ENCODE data around the gene SDC1. TPM values are rescaled to one million over a fixed set of nuclear protein-coding genes. Genes with fewer than 3 reads are reported as not detected.

SDC1 gene
- total RNA-seq, 1 donor from 2014 or later: 2.1 TPM

DNA sequence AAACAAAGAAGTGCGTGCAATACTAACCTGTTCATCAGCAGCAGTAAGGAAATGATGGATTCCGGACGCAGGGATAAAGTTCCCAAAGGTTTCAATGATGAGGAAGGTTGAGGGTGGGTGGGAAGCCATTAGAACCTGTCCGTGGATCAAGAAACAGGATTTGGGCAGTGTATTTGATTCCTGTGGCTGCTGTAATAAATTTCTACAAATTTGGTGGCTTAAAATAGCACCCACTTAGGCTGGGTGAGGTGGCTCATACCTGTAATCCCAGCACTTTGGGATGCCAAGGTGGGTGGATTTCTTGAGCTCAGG, 5.1 kb upstream of the SDC1 start:
- H3K9me3 ChIP-seq (ENCODE audit: control insufficient read depth in 3 of 3, low read length in 3 of 3): no peaks in the 10 kb centered on the region

GRCh38 chr2:20229322-20230113, 4.6 kb upstream of the SDC1 start:
- Histone ChIP-seq H3K9me3 (ENCODE audit: control insufficient read depth in 3 of 3, low read length in 3 of 3) (no peaks in the 10 kb centered on the region), H3K4me3 (ENCODE audit: low read length in 3 of 3) (no peak overlapping the region), H3K27ac (ENCODE audit: low read depth, low read length) (no peak overlapping the region), H3K27me3 (ENCODE audit: control insufficient read depth in 3 of 3, insufficient read depth in 3 of 3, low read length in 3 of 3) (peaks cover 15 to 22% (median 18%) of the 10 kb centered on the region in 3 donors), H3K36me3 (ENCODE audit: control insufficient read depth in 3 of 3, insufficient read depth in 3 of 3, low read length in 3 of 3) (no peaks in the 10 kb centered on the region), H3K4me1 (ENCODE audit: control insufficient read depth in 3 of 3, insufficient read depth in 3 of 3, low read length in 3 of 3) (peaks cover 5 to 6% (median 5%) of the 10 kb centered on the region in 3 donors), H3K9ac (ENCODE audit: low read depth in 1 of 3, low read length in 3 of 3) (no peak overlapping the region)

More for the DNA sequence above, 5.1 kb upstream of the SDC1 start:
- H3K27ac ChIP-seq (ENCODE audit: low read depth, low read length): no peak overlapping the region
- H3K36me3 ChIP-seq (ENCODE audit: control insufficient read depth in 3 of 3, insufficient read depth in 3 of 3, low read length in 3 of 3): no peaks in the 10 kb centered on the region
- peaks cover 5 to 6% (median 5%) of the 10 kb centered on the region in 3 donors for H3K4me1 ChIP-seq (ENCODE audit: control insufficient read depth in 3 of 3, insufficient read depth in 3 of 3, low read length in 3 of 3)
- H3K4me3 ChIP-seq (ENCODE audit: low read length in 3 of 3): no peak overlapping the region
- H3K27me3 ChIP-seq (ENCODE audit: control insufficient read depth in 3 of 3, insufficient read depth in 3 of 3, low read length in 3 of 3): peaks cover 15 to 22% (median 18%) of the 10 kb centered on the region in 3 donors
- no peak overlapping the region for H3K9ac ChIP-seq (ENCODE audit: low read depth in 1 of 3, low read length in 3 of 3)

- Histone ChIP-seq H3K4me1 (ENCODE audit: control insufficient read depth in 3 of 3, insufficient read depth in 3 of 3, low read length in 3 of 3) (peaks cover 10 to 18% (median 10%) of the 10 kb centered on the region in 3 donors), H3K27ac (ENCODE audit: low read depth, low read length) (no peak overlapping the region), H3K4me3 (ENCODE audit: low read length in 3 of 3) (no peak overlapping the region), H3K9me3 (ENCODE audit: control insufficient read depth in 3 of 3, low read length in 3 of 3) (no peaks in the 10 kb centered on the region), H3K36me3 (ENCODE audit: control insufficient read depth in 3 of 3, insufficient read depth in 3 of 3, low read length in 3 of 3) (no peaks in the 10 kb centered on the region), H3K9ac (ENCODE audit: low read depth in 1 of 3, low read length in 3 of 3) (no peak overlapping the region), H3K27me3 (ENCODE audit: control insufficient read depth in 3 of 3, insufficient read depth in 3 of 3, low read length in 3 of 3) (peaks cover 21 to 29% (median 22%) of the 10 kb centered on the region in 3 donors)
Measured at GRCh38 chr2:20227894-20228505, 3.1 kb upstream of the SDC1 start.

- Histone ChIP-seq H3K9ac (ENCODE audit: low read depth in 1 of 3, low read length in 3 of 3) (no peak overlapping the region), H3K36me3 (ENCODE audit: control insufficient read depth in 3 of 3, insufficient read depth in 3 of 3, low read length in 3 of 3) (no peaks in the 10 kb centered on the region), H3K4me3 (ENCODE audit: low read length in 3 of 3) (no peak overlapping the region), H3K27ac (ENCODE audit: low read depth, low read length) (no peak overlapping the region), H3K27me3 (ENCODE audit: control insufficient read depth in 3 of 3, insufficient read depth in 3 of 3, low read length in 3 of 3) (peaks cover 26 to 33% (median 30%) of the 10 kb centered on the region in 3 donors), H3K4me1 (ENCODE audit: control insufficient read depth in 3 of 3, insufficient read depth in 3 of 3, low read length in 3 of 3) (peaks cover 10 to 20% (median 10%) of the 10 kb centered on the region in 3 donors), H3K9me3 (ENCODE audit: control insufficient read depth in 3 of 3, low read length in 3 of 3) (no peaks in the 10 kb centered on the region)
Measured at GRCh38 chr2:20226152-20226545, 1.2 kb upstream of the SDC1 start.

DNA sequence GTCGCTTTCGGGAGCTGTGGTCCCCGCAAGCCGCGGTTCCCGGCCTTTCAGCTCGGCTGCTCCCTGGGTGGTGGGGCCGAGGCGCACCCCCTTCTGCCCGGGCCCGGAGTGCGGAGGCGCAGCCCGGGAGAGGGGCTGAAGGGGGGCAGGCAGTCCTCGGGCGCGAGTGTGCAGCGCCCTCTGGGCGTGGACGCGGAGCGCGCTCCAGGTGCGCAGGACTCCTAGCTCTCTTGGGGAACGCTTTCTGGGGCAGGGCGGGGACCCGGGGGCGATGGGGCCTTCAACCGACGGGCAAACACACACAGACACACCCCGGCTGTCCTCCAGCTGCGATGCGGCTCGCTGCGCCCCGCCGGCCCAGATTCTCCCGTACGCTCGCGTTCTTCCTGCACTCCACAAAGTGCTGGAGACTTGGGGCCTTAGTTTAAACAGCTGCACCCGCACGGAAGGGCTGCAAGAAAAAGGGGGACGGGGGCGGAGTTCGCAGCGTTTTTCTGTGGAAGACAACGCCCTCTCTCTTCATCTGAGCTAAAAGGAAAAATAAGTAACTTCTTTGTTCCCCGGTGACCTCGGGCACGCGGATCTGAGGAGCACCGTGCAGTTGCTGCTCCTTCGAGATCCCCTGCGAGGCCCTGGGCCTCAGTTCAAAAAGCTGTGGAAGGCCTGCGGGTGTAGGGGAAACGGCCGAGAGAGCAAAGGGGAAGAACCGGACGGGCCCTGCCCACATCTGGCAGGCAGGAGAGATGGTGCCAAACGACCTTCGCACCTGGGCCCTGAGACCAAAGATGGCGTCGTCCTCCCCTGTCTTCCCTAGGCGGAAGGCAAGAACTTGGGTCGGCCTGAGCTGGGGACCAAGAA, 593 bp upstream of the SDC1 start:
- Histone ChIP-seq H3K36me3 (ENCODE audit: control insufficient read depth in 3 of 3, insufficient read depth in 3 of 3, low read length in 3 of 3) (no peaks in the 10 kb centered on the region), H3K27me3 (ENCODE audit: control insufficient read depth in 3 of 3, insufficient read depth in 3 of 3, low read length in 3 of 3) (peaks cover 26 to 33% (median 30%) of the 10 kb centered on the region in 3 donors), H3K9ac (ENCODE audit: low read depth in 1 of 3, low read length in 3 of 3) (peak overlapping the region in 1 of 3 donors; percentile 40), H3K9me3 (ENCODE audit: control insufficient read depth in 3 of 3, low read length in 3 of 3) (no peaks in the 10 kb centered on the region), H3K4me1 (ENCODE audit: control insufficient read depth in 3 of 3, insufficient read depth in 3 of 3, low read length in 3 of 3) (peaks cover 10 to 20% (median 10%) of the 10 kb centered on the region in 3 donors), H3K27ac (ENCODE audit: low read depth, low read length) (no peak overlapping the region), H3K4me3 (ENCODE audit: low read length in 3 of 3) (peak overlapping the region; percentile 30 to 72 (median 69))

DNA sequence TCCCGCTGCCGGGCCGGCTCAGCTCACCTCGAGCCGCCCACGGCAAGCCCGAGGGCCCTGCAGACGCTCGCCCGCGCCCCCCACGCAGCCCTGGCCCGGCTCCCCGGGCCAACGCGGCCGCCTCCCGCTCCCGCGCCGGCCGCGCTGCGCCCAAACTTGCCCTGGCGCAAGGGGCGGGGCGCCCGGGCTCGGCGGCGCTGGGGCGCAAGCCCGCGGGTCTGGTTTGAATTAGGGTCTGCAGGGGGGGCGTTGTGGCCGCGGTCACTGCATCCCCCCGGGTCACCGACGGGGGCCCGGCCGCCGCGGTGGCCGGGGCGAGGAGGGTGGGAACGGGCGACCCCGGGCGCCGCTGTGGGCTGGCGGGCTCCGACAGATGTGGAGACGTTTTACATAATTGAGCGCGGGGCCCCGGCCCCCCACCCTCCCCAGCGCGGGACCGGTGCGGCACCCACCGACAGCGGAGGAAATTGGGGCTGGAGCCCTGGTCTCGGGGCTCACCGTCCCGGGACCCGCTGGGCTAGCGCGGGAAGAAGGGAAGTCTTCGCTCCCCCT, 690 bp downstream of the SDC1 start:
- Histone ChIP-seq H3K36me3 (ENCODE audit: control insufficient read depth in 3 of 3, insufficient read depth in 3 of 3, low read length in 3 of 3) (no peaks in the 10 kb centered on the region), H3K4me1 (ENCODE audit: control insufficient read depth in 3 of 3, insufficient read depth in 3 of 3, low read length in 3 of 3) (peaks cover 10 to 20% (median 10%) of the 10 kb centered on the region in 3 donors), H3K27me3 (ENCODE audit: control insufficient read depth in 3 of 3, insufficient read depth in 3 of 3, low read length in 3 of 3) (peaks cover 26 to 36% (median 33%) of the 10 kb centered on the region in 3 donors), H3K4me3 (ENCODE audit: low read length in 3 of 3) (peak overlapping the region; percentile 60 to 70 (median 69)), H3K9ac (ENCODE audit: low read depth in 1 of 3, low read length in 3 of 3) (no peak overlapping the region), H3K9me3 (ENCODE audit: control insufficient read depth in 3 of 3, low read length in 3 of 3) (no peaks in the 10 kb centered on the region), H3K27ac (ENCODE audit: low read depth, low read length) (no peak overlapping the region)

- peak overlapping the region; percentile 60 to 70 (median 69) for H3K4me3 ChIP-seq (ENCODE audit: low read length in 3 of 3)
- peaks cover 26 to 37% (median 27%) of the 10 kb centered on the region in 3 donors for H3K27me3 ChIP-seq (ENCODE audit: control insufficient read depth in 3 of 3, insufficient read depth in 3 of 3, low read length in 3 of 3)
- no peaks in the 10 kb centered on the region for H3K9me3 ChIP-seq (ENCODE audit: control insufficient read depth in 3 of 3, low read length in 3 of 3)
- H3K9ac ChIP-seq (ENCODE audit: low read depth in 1 of 3, low read length in 3 of 3): peak overlapping the region in 2 of 3 donors; percentile 45 to 50
- no peak overlapping the region for H3K27ac ChIP-seq (ENCODE audit: low read depth, low read length)
- peaks cover 10 to 20% (median 10%) of the 10 kb centered on the region in 3 donors for H3K4me1 ChIP-seq (ENCODE audit: control insufficient read depth in 3 of 3, insufficient read depth in 3 of 3, low read length in 3 of 3)
- no peaks in the 10 kb centered on the region for H3K36me3 ChIP-seq (ENCODE audit: control insufficient read depth in 3 of 3, insufficient read depth in 3 of 3, low read length in 3 of 3)
Measured at GRCh38 chr2:20223407-20224163, 1.3 kb downstream of the SDC1 start.

DNA sequence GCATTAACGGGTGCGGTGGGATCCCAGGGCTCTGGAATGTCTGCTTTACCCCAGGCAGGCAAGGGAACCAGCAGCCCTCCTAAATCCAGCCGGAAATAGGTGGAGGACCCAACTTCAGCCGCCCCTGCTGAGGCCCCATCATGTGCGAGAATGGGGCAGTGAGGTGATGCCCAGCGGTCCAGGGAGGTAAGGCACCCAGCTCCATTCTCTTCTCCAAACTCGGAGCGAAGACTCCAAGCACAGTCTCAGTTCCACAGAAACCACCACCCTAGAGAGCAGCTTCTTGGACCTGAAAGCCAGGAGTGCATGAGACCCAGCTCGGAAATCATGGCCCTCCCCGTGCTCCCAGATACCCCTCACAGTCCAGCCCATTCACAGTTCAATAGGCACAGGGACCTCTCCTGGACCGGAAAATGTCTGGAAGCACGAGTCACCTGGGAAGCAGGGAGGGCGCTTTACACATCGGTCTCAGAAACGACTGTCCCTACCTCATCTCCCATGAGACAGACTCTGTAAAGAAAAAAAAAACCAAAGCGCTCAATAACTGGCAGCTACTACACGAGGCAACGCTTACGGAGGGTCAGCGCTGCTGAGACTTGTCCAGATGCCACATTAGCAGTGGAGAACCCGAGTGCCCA, 2.0 kb downstream of the SDC1 start:
- Histone ChIP-seq H3K4me3 (ENCODE audit: low read length in 3 of 3) (peak overlapping the region in 1 of 3 donors; percentile 70), H3K36me3 (ENCODE audit: control insufficient read depth in 3 of 3, insufficient read depth in 3 of 3, low read length in 3 of 3) (no peaks in the 10 kb centered on the region), H3K27ac (ENCODE audit: low read depth, low read length) (no peak overlapping the region), H3K27me3 (ENCODE audit: control insufficient read depth in 3 of 3, insufficient read depth in 3 of 3, low read length in 3 of 3) (peaks cover 22 to 33% (median 26%) of the 10 kb centered on the region in 3 donors), H3K9me3 (ENCODE audit: control insufficient read depth in 3 of 3, low read length in 3 of 3) (no peaks in the 10 kb centered on the region), H3K4me1 (ENCODE audit: control insufficient read depth in 3 of 3, insufficient read depth in 3 of 3, low read length in 3 of 3) (peaks cover 10 to 20% (median 10%) of the 10 kb centered on the region in 3 donors), H3K9ac (ENCODE audit: low read depth in 1 of 3, low read length in 3 of 3) (peak overlapping the region in 1 of 3 donors; percentile 33)
